Tibial artery (tissue), 4 donors: ENCODE data around the gene ERBB4.
"Not testable (repeated sequence)": the region's sequence is repeated elsewhere in the genome, so short reads cannot be mapped to it uniquely, and the experiment has no call there.

ENCODE experiments used
- DNase-seq, 2 donors: peaks; one replicate each; pipeline ENCODE4 v3.0.0-alpha.2; 2019
- H3K27ac ChIP-seq, 2 donors: fragments of 200-600 bp; sonication (generic) in 1 of 2; 1 replicate in 1 of 2; 2 replicates in 1 of 2; pipeline ENCODE4 v1.5.1; 2018 to 2019; ENCODE audit warnings: mild to moderate bottlenecking in 1 of 2
- H3K27me3 ChIP-seq, 2 donors: fragments of 200-600 bp; sonication (generic) in 1 of 2; one replicate each; pipeline versions ENCODE4 v1.5.1 to v1.6.0; 2016 to 2019
- H3K36me3 ChIP-seq, 3 donors: fragments of 200-600 bp; sonication (generic) in 2 of 3; one replicate each; pipeline ENCODE4 v1.5.1; 2016 to 2019; ENCODE audit warnings: mild to moderate bottlenecking in 2 of 3
- H3K4me1 ChIP-seq, 4 donors: fragments of 200-600 bp; sonication (generic) in 2 of 4; 1 replicate in 3 of 4; 2 replicates in 1 of 4; pipeline ENCODE4 v1.5.1; 2016 to 2019
- H3K4me3 ChIP-seq, 2 donors: fragments of 200-600 bp; sonication (generic) in 1 of 2; 1 replicate in 1 of 2; 2 replicates in 1 of 2; pipeline ENCODE4 v1.5.1; 2018 to 2019; ENCODE audit warnings: mild to moderate bottlenecking in 2 of 2
- H3K9me3 ChIP-seq, 3 donors: fragments of 200-600 bp; sonication (generic) in 1 of 3; one replicate each; pipeline ENCODE4 v1.5.1; 2016 to 2019
- intact Hi-C: fragments of 100-400 bp; cut with DNase I; formaldehyde crosslinking; loops from one replicate; pipeline ENCODE4 v1.15.0; 2023; ENCODE audit warnings: low total_unique reads
- TF ChIP-seq, protein P1 (sequence below), 2 experiments: fragments of 200-600 bp in 1 of 2; fragments of 450-650 bp in 1 of 2; IDR thresholded peaks; one replicate each; pipeline ENCODE4 v1.5.1; 2017 to 2019; ENCODE audit warnings: antibody characterized with exemption in 2 of 2, mild to moderate bottlenecking in 1 of 2, moderate library complexity in 1 of 2

ERBB4 gene

DNA sequence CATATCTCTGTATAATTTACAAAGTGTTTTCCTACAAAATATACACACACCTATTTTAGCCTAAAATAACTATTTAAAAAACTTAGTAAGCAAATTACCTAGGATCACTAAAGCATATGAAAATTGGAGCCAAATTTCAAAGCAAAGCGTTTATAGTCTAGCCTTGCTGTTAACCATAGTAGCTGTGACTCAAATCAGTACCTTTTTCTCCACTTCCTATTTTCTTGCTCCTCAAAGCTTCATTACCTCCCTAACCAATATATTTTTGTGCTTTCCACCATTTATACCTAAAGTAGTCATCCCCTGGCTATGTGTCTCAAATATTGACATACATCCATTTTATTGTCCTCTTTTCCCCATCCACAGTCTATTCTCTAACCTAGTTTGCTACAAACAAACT is 73.1 kb downstream of the ERBB4 start:
- TF ChIP-seq, protein P1, sequence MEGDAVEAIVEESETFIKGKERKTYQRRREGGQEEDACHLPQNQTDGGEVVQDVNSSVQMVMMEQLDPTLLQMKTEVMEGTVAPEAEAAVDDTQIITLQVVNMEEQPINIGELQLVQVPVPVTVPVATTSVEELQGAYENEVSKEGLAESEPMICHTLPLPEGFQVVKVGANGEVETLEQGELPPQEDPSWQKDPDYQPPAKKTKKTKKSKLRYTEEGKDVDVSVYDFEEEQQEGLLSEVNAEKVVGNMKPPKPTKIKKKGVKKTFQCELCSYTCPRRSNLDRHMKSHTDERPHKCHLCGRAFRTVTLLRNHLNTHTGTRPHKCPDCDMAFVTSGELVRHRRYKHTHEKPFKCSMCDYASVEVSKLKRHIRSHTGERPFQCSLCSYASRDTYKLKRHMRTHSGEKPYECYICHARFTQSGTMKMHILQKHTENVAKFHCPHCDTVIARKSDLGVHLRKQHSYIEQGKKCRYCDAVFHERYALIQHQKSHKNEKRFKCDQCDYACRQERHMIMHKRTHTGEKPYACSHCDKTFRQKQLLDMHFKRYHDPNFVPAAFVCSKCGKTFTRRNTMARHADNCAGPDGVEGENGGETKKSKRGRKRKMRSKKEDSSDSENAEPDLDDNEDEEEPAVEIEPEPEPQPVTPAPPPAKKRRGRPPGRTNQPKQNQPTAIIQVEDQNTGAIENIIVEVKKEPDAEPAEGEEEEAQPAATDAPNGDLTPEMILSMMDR (IDR thresholded peaks at IDR 0.05) = no peak
- no peak overlapping the region for H3K27ac ChIP-seq
- intact Hi-C loops = no loop called here

DNA sequence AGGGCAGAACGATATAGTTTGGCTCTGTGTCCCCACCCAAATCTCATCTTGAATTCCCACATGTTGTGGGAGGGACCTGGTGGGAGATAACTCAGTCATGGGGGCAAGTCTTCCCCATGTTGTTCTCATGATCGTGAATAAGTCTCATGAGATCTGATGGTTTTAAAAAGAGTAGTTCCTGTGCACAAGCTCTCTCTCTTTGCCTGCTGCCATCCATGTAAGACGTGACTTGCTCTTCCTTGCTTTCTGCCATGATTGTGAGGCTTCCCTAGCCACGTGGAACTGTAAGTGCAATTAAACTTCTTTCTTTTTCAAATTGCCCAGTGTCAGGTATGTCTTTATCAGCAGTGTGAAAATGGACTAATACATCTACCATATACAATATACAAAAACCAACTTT is 76.9 kb downstream of the ERBB4 start:
- H3K27me3 ChIP-seq, DNase-seq, H3K27ac ChIP-seq, H3K9me3 ChIP-seq, H3K4me3 ChIP-seq, H3K4me1 ChIP-seq, intact Hi-C loops, H3K36me3 ChIP-seq: not testable (repeated sequence)

More for the DNA sequence above, 73.1 kb downstream of the ERBB4 start:
- no peak for DNase-seq
- Histone ChIP-seq H3K36me3 (no peaks in the 10 kb centered on the region), H3K27me3 (no peaks in the 10 kb centered on the region), H3K4me3 (no peak overlapping the region), H3K4me1 (no peaks in the 10 kb centered on the region), H3K9me3 (no peaks in the 10 kb centered on the region)

DNA sequence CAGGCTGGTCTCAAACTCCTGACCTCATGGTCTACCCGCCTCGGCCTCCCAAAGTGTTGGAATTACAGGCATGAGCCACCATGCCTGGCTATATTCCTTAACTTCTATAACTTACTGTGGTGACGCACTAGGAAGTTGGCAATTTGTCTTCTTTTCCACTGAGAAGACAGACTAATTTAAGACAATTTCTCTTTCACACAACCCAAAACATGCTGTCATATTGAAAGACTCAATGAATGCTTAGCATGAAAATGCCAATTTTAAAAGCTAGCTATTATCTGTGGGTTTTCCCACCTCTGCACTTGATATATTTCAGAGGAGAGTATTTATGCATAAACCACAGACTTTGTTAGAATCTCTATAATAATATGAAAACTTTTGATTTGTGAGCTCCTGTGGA is 84.5 kb downstream of the ERBB4 start:
- Histone ChIP-seq H3K4me3 (no peak overlapping the region), H3K9me3 (no peaks in the 10 kb centered on the region), H3K36me3 (no peaks in the 10 kb centered on the region), H3K4me1 (peaks cover 0 to 31% (median 7%) of the 10 kb centered on the region in 4 donors), H3K27ac (no peak overlapping the region), H3K27me3 (no peaks in the 10 kb centered on the region)
- TF ChIP-seq, protein P1 (IDR thresholded peaks at IDR 0.05) = no peak
- no peak for DNase-seq
- intact Hi-C loops = no loop called here

DNA sequence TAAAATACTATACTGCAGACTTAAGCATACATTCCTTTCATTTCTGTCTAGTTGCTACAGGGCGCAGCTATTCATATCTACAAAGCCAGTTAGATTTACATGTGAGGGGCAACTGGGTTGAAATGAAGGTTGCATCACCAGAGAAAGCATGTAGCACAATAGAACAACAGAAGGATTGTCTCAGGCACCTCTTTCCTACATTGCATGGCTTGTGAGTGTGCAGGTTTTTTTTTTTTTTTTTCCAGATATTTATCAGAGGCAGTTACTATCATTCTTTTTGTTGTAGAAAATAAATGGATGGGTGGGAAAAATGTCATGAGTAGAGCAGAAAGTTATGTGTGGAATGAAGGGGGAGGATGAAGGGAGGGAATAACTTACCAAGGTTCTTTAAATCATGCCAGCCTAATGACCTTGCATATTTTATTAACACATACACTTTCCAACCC is 86.8 kb downstream of the ERBB4 start:
- intact Hi-C loops = no loop called here
- H3K36me3 ChIP-seq = no peaks in the 10 kb centered on the region
- H3K27ac ChIP-seq = no peak overlapping the region
- TF ChIP-seq, protein P1 (IDR thresholded peaks at IDR 0.05) = no peak
- H3K4me3 ChIP-seq = no peak overlapping the region
- peaks cover 0 to 31% (median 7%) of the 10 kb centered on the region in 4 donors for H3K4me1 ChIP-seq
- no peak for DNase-seq
- H3K27me3 ChIP-seq = no peaks in the 10 kb centered on the region
- no peaks in the 10 kb centered on the region for H3K9me3 ChIP-seq

DNA sequence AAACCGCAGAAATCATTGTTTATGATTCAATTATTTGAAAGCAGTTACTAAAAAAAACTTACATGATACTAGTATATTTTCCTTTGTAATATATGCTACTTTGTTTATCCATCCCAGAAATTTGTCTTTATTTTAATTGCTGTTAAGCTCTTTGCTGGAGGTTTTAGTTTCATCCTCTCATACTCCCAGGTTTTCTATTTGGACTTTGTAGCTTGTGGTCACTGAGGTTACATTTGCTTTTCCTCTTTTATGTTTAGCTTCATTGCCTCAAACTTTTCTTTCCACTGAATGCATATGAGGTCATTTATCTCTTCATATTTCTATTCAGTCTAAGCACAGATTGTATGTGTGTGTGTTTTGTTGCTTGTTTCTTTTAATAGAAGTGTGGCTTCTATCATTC is 89.9 kb downstream of the ERBB4 start:
- Histone ChIP-seq H3K27me3 (no peaks in the 10 kb centered on the region), H3K9me3 (no peaks in the 10 kb centered on the region), H3K4me1 (peaks cover 0 to 31% (median 7%) of the 10 kb centered on the region in 4 donors), H3K36me3 (no peaks in the 10 kb centered on the region), H3K27ac (no peak overlapping the region), H3K4me3 (no peak overlapping the region)
- TF ChIP-seq, protein P1 (IDR thresholded peaks at IDR 0.05) = no peak
- no peak for DNase-seq
- intact Hi-C loops = no loop called here

DNA sequence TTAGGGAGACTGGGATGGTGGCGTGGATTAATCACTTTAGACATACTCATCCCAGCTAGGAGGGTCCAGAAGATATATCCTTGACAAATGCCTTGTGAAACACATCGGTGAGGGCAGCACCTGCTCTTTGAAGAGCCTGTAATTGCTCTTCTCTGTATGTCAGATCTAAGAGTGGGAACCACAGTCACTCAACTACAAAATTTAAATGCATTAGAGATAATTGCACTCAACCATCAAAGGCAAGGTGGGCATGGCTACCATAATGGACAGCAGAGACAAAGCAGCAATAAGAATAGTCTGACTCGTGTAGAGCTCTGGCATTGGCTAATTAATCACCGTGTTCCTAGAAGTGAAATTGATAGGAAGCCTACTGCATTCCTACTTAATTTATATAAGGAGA is 96.8 kb downstream of the ERBB4 start:
- H3K27me3 ChIP-seq = no peaks in the 10 kb centered on the region
- DNase-seq = no peak
- H3K9me3 ChIP-seq = peaks cover 0 to 8% (median 3%) of the 10 kb centered on the region in 3 donors
- H3K4me3 ChIP-seq = no peak overlapping the region
- TF ChIP-seq, protein P1 (IDR thresholded peaks at IDR 0.05) = no peak
- no peaks in the 10 kb centered on the region for H3K36me3 ChIP-seq
- H3K27ac ChIP-seq = no peak overlapping the region
- intact Hi-C loops = no loop called here
- H3K4me1 ChIP-seq = no peaks in the 10 kb centered on the region
